ENCODE data around the gene TRIM73.
"Not testable (repeated sequence)": the region's sequence is repeated elsewhere in the genome, so short reads cannot be mapped to it uniquely, and the experiment has no call there.

TRIM73 gene

GRCh38 chr7:75452494-75452955, 57.1 kb downstream of the TRIM73 start:
- DNase-seq (ENCODE audit: low read depth); H3K4me3 ChIP-seq (ENCODE audit: control insufficient read depth, low read depth, low read length): not testable (repeated sequence)
- TF ChIP-seq CTCF (IDR thresholded peaks at IDR 0.05; ENCODE audit: control insufficient read depth, insufficient read depth, low read depth, low read length, missing control alignments), result peak; percentile 26
